ENCODE results near the gene PAM.
"Not testable (repeated sequence)": the region's sequence is repeated elsewhere in the genome, so short reads cannot be mapped to it uniquely, and the experiment has no call there.

The PAM gene

DNA sequence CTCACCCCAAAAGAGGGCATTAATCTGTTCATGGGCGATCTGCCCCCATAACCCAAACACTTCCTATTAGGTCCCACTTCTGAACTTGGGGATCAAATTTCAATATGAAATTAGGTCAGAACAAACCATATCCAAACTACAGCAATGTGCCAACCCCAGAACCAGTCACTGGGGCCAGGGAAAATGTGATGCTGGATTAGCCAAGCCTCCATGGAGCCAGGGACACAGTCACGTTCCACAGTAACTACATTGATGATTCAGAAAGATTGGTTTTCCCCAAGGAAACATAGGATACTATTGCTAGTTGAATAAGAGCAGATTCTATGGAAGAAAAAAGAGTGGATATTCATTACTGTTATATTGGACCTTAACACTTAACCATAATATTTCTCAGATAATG is 280.6 kb downstream of the PAM start:
- no CpG with 5 or more reads among the region's 2 CpGs for WGBS (ENCODE audit: insufficient coverage, insufficient read length)
- no peaks in the 10 kb centered on the region for H3K27me3 ChIP-seq (ENCODE audit: control insufficient read depth, insufficient read depth, low read length)
- peaks cover 6% of the 10 kb centered on the region; the same call in 1 of the 2 replicates for H3K36me3 ChIP-seq (ENCODE audit: control insufficient read depth, insufficient read depth, low read length)
- H3K27ac ChIP-seq (ENCODE audit: low read length): no peak overlapping the region
- no peak for DNase-seq (ENCODE audit: low read depth, low spot score)
- H3K4me1 ChIP-seq (ENCODE audit: control insufficient read depth, insufficient read depth, low read length): no peaks in the 10 kb centered on the region
- H3K9me3 ChIP-seq (ENCODE audit: control insufficient read depth, insufficient read depth, low read length): no peaks in the 10 kb centered on the region; the same call in 1 of the 2 replicates
- H3K4me3 ChIP-seq (ENCODE audit: low read length): no peak overlapping the region

DNA sequence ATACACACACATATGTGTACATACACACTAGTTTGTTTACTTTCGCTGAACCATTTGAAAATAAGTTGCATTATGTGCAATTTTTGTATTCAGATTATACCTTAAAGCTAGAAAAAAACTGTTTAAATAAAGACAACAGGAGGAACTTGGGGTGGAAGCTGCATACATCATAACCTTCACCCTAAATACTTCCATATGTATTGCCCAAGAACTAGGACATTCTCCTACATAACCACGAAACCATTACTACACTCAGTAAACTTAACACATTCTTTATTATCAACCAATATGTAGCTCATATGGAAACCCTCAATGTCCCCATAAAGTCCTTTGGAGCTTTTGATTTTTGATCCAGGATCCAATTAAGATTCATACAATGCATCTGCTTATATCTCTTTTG is 281.5 kb downstream of the PAM start:
- H3K4me3 ChIP-seq (ENCODE audit: low read length): no peak overlapping the region

DNA sequence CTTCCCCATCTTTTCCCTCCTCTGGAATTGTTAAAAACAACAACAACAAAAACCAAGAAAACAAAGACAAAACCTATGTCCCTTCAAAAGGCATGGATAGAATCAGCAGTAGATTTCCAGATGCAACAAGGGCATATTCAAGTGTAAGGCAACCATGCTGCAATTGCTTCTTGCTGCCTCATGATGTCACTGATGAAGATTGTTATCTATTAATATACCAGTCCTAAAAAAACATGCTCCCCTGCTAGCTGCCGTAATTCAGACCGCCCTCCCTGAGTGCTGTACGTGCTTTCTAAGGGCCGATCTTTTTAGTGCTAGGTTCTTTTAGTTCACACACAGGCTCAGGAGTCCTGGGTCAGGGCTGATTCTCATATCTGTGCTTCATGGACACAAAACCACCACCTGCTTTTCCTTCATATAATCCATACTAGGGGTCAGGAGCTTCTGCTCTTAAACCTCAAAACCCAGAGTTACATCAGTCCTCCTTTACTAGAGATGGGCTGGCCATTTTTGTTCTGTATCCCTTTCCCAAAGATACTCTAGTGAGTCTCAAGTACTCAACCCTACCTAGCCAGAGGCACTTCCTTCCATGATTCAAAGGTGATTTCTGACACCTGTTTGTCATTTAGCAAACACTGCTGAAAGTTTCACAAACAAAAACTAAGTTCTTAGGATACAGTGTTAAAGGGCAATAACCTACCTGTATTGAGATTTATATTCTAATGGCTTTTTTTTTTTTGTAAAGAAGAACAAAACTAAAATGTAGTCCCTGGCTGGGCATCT is 282.8 kb downstream of the PAM start:
- Histone ChIP-seq H3K27me3 (ENCODE audit: control insufficient read depth, insufficient read depth, low read length) (no peaks in the 10 kb centered on the region), H3K4me3 (ENCODE audit: low read length) (no peak overlapping the region), H3K9me3 (ENCODE audit: control insufficient read depth, insufficient read depth, low read length) (no peaks in the 10 kb centered on the region; the same call in 1 of the 2 replicates), H3K4me1 (ENCODE audit: control insufficient read depth, insufficient read depth, low read length) (no peaks in the 10 kb centered on the region), H3K27ac (ENCODE audit: low read length) (no peak overlapping the region), H3K36me3 (ENCODE audit: control insufficient read depth, insufficient read depth, low read length) (peaks cover 6% of the 10 kb centered on the region; the same call in 1 of the 2 replicates)
- no CpG with 5 or more reads among the region's 4 CpGs for WGBS (ENCODE audit: insufficient coverage, insufficient read length)
- DNase-seq (ENCODE audit: low read depth, low spot score): no peak

More for the DNA sequence above, 281.5 kb downstream of the PAM start:
- Histone ChIP-seq H3K27me3 (ENCODE audit: control insufficient read depth, insufficient read depth, low read length) (no peaks in the 10 kb centered on the region), H3K27ac (ENCODE audit: low read length) (no peak overlapping the region), H3K4me1 (ENCODE audit: control insufficient read depth, insufficient read depth, low read length) (no peaks in the 10 kb centered on the region), H3K36me3 (ENCODE audit: control insufficient read depth, insufficient read depth, low read length) (peaks cover 6% of the 10 kb centered on the region; the same call in 1 of the 2 replicates), H3K9me3 (ENCODE audit: control insufficient read depth, insufficient read depth, low read length) (no peaks in the 10 kb centered on the region; the same call in 1 of the 2 replicates)
- DNase-seq (ENCODE audit: low read depth, low spot score): no peak
- WGBS (ENCODE audit: insufficient coverage, insufficient read length): 100% methylated on average over 1 of the region's 2 CpGs

DNA sequence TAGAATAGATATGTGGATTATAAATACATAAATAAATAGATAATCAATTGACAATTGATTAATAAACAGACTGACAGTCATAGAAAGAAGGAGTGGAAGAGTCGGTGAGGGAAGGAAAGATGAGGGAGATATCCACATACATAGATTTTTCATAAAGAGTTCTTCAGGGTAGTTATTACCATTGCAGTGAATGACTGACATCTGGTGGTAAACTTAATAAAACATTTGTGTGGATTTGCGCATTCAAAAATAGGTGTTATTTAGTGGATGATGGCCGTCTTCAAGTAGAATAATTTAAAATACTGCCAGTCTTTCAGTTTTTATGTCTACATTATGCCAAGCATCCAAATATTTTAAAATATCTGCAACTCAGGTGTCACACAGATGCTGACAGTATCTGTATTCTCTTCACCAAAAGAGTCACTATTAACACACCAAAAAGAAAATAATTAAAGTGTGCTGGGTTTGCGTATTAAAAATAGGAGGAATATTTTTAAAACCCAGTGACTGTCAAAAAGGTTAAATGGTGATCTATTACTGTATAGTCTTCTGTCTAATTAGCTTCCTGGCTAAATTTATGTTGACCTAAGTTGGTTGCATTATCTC is 286.1 kb downstream of the PAM start:
- no peaks in the 10 kb centered on the region for H3K9me3 ChIP-seq (ENCODE audit: control insufficient read depth, insufficient read depth, low read length)
- no peaks in the 10 kb centered on the region for H3K36me3 ChIP-seq (ENCODE audit: control insufficient read depth, insufficient read depth, low read length)
- no peak overlapping the region for H3K4me3 ChIP-seq (ENCODE audit: low read length)
- no peaks in the 10 kb centered on the region for H3K27me3 ChIP-seq (ENCODE audit: control insufficient read depth, insufficient read depth, low read length)
- H3K27ac ChIP-seq (ENCODE audit: low read length): no peak overlapping the region
- WGBS (ENCODE audit: insufficient coverage, insufficient read length): no CpG with 5 or more reads among the region's 4 CpGs
- DNase-seq (ENCODE audit: low read depth, low spot score): no peak
- no peaks in the 10 kb centered on the region for H3K4me1 ChIP-seq (ENCODE audit: control insufficient read depth, insufficient read depth, low read length)

DNA sequence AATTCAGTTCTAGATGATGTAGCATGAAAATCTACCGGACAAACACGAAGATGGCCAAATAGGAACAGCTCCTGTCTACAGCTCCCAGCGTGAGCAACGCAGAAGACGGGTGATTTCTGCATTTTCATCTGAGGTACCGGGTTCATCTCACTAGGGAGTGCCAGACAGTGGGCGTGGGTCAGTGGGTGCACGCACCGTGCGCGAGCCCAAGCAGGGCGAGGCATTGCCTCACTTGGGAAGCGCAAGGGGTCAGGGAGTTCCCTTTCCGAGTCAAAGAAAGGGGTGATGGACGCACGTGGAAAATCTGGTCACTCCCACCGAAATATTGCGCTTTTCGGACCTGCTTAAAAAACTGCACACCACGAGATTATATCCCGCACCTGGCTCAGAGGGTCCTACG is 291.6 kb downstream of the PAM start:
- WGBS (ENCODE audit: insufficient coverage, insufficient read length): no CpG with 5 or more reads among the region's 22 CpGs
- not testable (repeated sequence) for H3K4me3 ChIP-seq (ENCODE audit: low read length)

DNA sequence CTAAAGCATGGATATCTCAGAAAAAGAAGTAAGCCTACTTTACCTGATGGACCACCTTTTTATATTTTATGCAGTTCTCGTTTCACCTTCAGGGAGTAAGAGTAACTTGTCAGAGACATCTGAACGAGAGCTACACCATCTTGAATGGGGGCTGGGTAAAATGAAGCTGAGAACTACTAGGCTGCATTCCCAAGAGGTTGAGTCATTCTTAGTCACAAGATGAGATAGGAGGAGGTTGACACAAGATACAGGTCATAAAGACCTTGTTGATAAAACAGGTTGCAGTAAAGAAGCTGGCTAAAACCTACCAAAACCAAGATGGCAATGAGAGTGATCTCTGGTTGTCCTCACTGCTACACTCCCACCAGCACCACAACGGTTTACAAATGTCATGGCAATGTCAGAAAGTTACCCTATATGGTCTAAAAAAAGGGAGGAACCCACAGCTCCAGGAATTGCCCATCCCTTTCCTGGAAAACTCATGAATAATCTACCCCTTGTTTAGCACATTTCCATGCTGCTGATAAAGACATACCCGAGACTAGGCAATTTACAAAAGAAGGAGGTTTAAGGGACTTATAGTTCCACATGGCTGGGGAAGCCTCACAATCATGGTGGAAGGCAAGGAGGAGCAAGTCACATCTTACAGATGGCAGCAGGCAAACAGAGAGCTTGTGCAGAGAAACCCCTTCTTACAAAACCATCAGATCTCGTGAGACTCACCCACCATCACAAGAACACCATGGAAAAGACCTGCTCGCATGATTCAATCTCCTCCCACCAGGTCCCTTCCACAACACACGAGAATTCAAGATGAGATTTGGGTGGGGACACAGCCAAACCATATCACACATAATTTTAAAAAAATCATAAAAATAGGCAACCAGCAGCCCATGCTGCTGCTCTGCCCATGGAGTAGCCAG is 302.4 kb downstream of the PAM start:
- no peak overlapping the region for H3K27ac ChIP-seq (ENCODE audit: low read length)
- WGBS (ENCODE audit: insufficient coverage, insufficient read length): no CpG with 5 or more reads among the region's 7 CpGs
- H3K27me3 ChIP-seq (ENCODE audit: control insufficient read depth, insufficient read depth, low read length): no peaks in the 10 kb centered on the region
- no peak for DNase-seq (ENCODE audit: low read depth, low spot score)
- no peaks in the 10 kb centered on the region for H3K36me3 ChIP-seq (ENCODE audit: control insufficient read depth, insufficient read depth, low read length)
- no peaks in the 10 kb centered on the region; the same call in 1 of the 2 replicates for H3K4me1 ChIP-seq (ENCODE audit: control insufficient read depth, insufficient read depth, low read length)
- H3K9me3 ChIP-seq (ENCODE audit: control insufficient read depth, insufficient read depth, low read length): no peaks in the 10 kb centered on the region
- H3K4me3 ChIP-seq (ENCODE audit: low read length): no peak overlapping the region

More for the DNA sequence above, 291.6 kb downstream of the PAM start:
- not testable (repeated sequence) for H3K4me1 ChIP-seq (ENCODE audit: control insufficient read depth, insufficient read depth, low read length); H3K27ac ChIP-seq (ENCODE audit: low read length); H3K36me3 ChIP-seq (ENCODE audit: control insufficient read depth, insufficient read depth, low read length); H3K9me3 ChIP-seq (ENCODE audit: control insufficient read depth, insufficient read depth, low read length); DNase-seq (ENCODE audit: low read depth, low spot score); H3K27me3 ChIP-seq (ENCODE audit: control insufficient read depth, insufficient read depth, low read length)

DNA sequence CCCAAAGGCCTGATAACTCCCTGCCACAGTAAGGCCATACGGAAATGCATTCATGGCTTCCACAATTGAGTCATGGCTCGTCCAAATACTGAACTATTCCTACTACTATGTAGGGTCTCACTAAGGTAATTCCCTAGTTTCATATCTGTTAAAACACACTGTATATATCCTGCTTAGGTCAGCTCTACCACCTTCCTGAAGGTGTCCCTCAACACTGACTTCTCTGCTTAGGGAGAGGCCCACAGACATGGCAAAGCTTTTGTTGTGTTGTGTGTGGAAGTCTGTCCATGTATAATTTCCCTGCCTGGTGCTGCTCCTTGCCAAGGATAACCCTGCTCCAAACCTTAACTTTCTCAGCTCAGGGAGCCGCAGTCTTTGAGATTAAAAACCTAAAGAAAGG is 304.4 kb downstream of the PAM start:
- Histone ChIP-seq H3K4me1 (ENCODE audit: control insufficient read depth, insufficient read depth, low read length) (no peaks in the 10 kb centered on the region; the same call in 1 of the 2 replicates), H3K9me3 (ENCODE audit: control insufficient read depth, insufficient read depth, low read length) (no peaks in the 10 kb centered on the region), H3K27ac (ENCODE audit: low read length) (no peak overlapping the region), H3K27me3 (ENCODE audit: control insufficient read depth, insufficient read depth, low read length) (no peaks in the 10 kb centered on the region), H3K4me3 (ENCODE audit: low read length) (no peak overlapping the region), H3K36me3 (ENCODE audit: control insufficient read depth, insufficient read depth, low read length) (no peaks in the 10 kb centered on the region)
- no CpG with 5 or more reads among the region's 3 CpGs for WGBS (ENCODE audit: insufficient coverage, insufficient read length)
- no peak for DNase-seq (ENCODE audit: low read depth, low spot score)

DNA sequence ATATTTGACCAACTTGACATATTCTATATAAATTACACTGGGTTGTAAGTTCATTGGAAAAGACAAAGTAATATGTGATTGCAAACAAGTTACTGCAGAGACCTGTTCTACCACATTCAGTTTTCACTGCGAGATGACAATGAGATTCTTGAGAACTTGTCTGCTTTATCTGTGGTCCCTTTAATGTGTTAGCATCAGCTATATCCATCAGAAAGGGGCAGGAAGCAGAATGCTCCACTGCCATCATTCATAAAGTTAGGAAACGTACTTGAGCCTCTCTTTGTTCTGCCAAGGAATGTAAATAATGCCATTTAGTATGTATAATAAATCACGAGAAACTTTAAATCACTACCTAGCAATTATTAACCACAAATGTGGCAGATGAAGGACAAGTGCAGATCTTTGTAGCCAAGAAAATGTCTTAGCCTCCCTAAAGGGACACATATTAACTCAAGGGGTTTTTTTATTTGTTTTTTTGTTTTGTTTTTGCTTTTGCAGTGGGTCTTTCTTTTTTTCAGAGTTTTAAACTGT is 305.4 kb downstream of the PAM start:
- no peak for DNase-seq (ENCODE audit: low read depth, low spot score)
- no peaks in the 10 kb centered on the region for H3K27me3 ChIP-seq (ENCODE audit: control insufficient read depth, insufficient read depth, low read length)
- no peaks in the 10 kb centered on the region for H3K9me3 ChIP-seq (ENCODE audit: control insufficient read depth, insufficient read depth, low read length)
- no peak overlapping the region for H3K4me3 ChIP-seq (ENCODE audit: low read length)
- H3K36me3 ChIP-seq (ENCODE audit: control insufficient read depth, insufficient read depth, low read length): no peaks in the 10 kb centered on the region
- H3K27ac ChIP-seq (ENCODE audit: low read length): no peak overlapping the region
- no peaks in the 10 kb centered on the region; the same call in 1 of the 2 replicates for H3K4me1 ChIP-seq (ENCODE audit: control insufficient read depth, insufficient read depth, low read length)
- WGBS (ENCODE audit: insufficient coverage, insufficient read length): no CpG with 5 or more reads among the region's 3 CpGs

DNA sequence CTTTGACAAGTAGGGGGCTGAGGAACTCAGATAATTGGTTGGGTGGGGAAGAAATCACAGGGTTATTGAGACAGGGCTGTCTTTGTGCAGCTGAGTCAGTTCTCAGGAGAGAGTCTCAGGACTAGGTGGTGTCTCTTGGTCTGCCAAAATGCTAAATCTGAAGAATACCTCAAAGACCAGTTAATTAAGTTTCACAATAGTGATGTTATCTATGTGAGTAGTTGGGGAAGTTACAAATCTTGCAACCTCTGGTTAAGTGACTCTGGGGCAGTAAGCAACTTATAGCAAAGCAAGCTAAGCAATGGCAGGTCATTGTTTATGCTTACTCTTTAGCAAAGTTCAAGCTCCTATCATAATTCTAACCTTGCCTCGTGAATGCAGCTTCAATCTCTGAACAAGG is 311.2 kb downstream of the PAM start:
- WGBS (ENCODE audit: insufficient coverage, insufficient read length): no CpG with 5 or more reads among the region's 1 CpG
- no peaks in the 10 kb centered on the region for H3K9me3 ChIP-seq (ENCODE audit: control insufficient read depth, insufficient read depth, low read length)
- H3K4me1 ChIP-seq (ENCODE audit: control insufficient read depth, insufficient read depth, low read length): no peaks in the 10 kb centered on the region
- H3K27me3 ChIP-seq (ENCODE audit: control insufficient read depth, insufficient read depth, low read length): no peaks in the 10 kb centered on the region
- no peak for DNase-seq (ENCODE audit: low read depth, low spot score)
- no peaks in the 10 kb centered on the region for H3K36me3 ChIP-seq (ENCODE audit: control insufficient read depth, insufficient read depth, low read length)
- no peak overlapping the region for H3K27ac ChIP-seq (ENCODE audit: low read length)
- no peak overlapping the region for H3K4me3 ChIP-seq (ENCODE audit: low read length)

DNA sequence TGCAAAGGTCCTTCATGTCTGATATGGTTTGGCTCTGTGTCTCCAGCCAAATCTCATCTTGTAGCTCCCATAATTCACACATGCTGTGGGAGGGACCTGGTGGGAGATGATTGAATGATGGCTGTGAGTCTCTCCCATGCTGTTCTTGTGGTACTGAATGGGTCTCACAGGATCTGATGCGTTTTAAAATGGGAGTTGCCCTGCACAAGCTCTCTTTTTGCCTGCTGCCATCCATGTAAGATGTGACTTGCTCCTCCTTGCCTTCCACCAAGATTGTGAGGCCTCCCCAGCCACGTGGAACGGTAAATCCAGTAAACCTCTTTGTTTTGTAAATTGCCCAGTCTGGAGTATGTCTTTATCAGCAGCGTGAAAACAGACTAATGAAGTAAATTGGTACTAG is 318.4 kb downstream of the PAM start:
- H3K27ac ChIP-seq (ENCODE audit: low read length); H3K9me3 ChIP-seq (ENCODE audit: control insufficient read depth, insufficient read depth, low read length); H3K27me3 ChIP-seq (ENCODE audit: control insufficient read depth, insufficient read depth, low read length); H3K4me1 ChIP-seq (ENCODE audit: control insufficient read depth, insufficient read depth, low read length); DNase-seq (ENCODE audit: low read depth, low spot score); H3K36me3 ChIP-seq (ENCODE audit: control insufficient read depth, insufficient read depth, low read length); H3K4me3 ChIP-seq (ENCODE audit: low read length): not testable (repeated sequence)
- WGBS (ENCODE audit: insufficient coverage, insufficient read length): no CpG with 5 or more reads among the region's 4 CpGs

Measured in iPS DF 6.9 (cell line).